ENCODE measurements around the gene ATG12.

ATG12 gene

GRCh38 chr5:115875447-115875846 lies 34.1 kb upstream of the ATG12 start:
- H3K27me3 ChIP-seq (ENCODE audit: insufficient read depth, poor library complexity, severe bottlenecking): no peaks in the 10 kb centered on the region
- peaks cover 12% of the 10 kb centered on the region for H3K36me3 ChIP-seq (ENCODE audit: low read depth)
- ATAC-seq (ENCODE audit: low read depth) (no peak), DNase-seq (ENCODE audit: low spot score) (no peak)
- H3K9me3 ChIP-seq (ENCODE audit: severe bottlenecking): no peaks in the 10 kb centered on the region
- no peak overlapping the region for H3K4me3 ChIP-seq (ENCODE audit: severe bottlenecking)
- no peak overlapping the region for H3K27ac ChIP-seq (ENCODE audit: poor library complexity, severe bottlenecking)
- H3K4me1 ChIP-seq (ENCODE audit: insufficient read depth, poor library complexity, severe bottlenecking): peaks cover 9% of the 10 kb centered on the region
- TF ChIP-seq CTCF (IDR thresholded peaks at IDR 0.05; ENCODE audit: poor library complexity, severe bottlenecking): no peak

DNA sequence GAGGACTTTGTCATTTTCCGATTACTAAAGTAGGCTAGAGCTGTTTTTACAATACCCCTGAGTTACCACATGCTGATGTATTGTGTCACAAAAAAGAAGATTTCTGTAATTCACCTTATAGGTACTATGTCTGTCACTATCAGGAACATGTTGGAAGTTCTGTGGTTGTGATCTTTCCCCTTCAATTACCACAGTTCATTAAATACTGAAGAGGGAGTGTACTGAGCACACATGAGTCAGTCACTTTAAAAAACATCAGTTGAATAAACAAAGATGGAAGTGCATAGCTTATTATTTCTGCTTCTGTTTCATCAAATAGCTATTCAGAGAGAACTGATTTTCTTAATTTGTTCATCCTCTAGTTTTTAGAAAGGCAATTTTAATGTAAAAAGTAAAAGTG lies 32.0 kb upstream of the ATG12 start:
- Histone ChIP-seq H3K9me3 (ENCODE audit: severe bottlenecking) (no peaks in the 10 kb centered on the region), H3K36me3 (ENCODE audit: low read depth) (peaks cover 21% of the 10 kb centered on the region), H3K27ac (ENCODE audit: poor library complexity, severe bottlenecking) (no peak overlapping the region), H3K4me1 (ENCODE audit: insufficient read depth, poor library complexity, severe bottlenecking) (peaks cover 9% of the 10 kb centered on the region), H3K4me3 (ENCODE audit: severe bottlenecking) (no peak overlapping the region), H3K27me3 (ENCODE audit: insufficient read depth, poor library complexity, severe bottlenecking) (no peaks in the 10 kb centered on the region)
- no peak for TF ChIP-seq CTCF (IDR thresholded peaks at IDR 0.05; ENCODE audit: poor library complexity, severe bottlenecking)
- DNase-seq (ENCODE audit: low spot score): no peak
- ATAC-seq (ENCODE audit: low read depth): peak; percentile 88

GRCh38 chr5:115872447-115872846 lies 31.1 kb upstream of the ATG12 start:
- DNase-seq (ENCODE audit: low spot score) (no peak), ATAC-seq (ENCODE audit: low read depth) (no peak)
- Histone ChIP-seq H3K4me3 (ENCODE audit: severe bottlenecking) (no peak overlapping the region), H3K36me3 (ENCODE audit: low read depth) (peaks cover 22% of the 10 kb centered on the region), H3K4me1 (ENCODE audit: insufficient read depth, poor library complexity, severe bottlenecking) (peaks cover 14% of the 10 kb centered on the region), H3K27me3 (ENCODE audit: insufficient read depth, poor library complexity, severe bottlenecking) (no peaks in the 10 kb centered on the region), H3K27ac (ENCODE audit: poor library complexity, severe bottlenecking) (no peak overlapping the region), H3K9me3 (ENCODE audit: severe bottlenecking) (no peaks in the 10 kb centered on the region)
- no peak for TF ChIP-seq CTCF (IDR thresholded peaks at IDR 0.05; ENCODE audit: poor library complexity, severe bottlenecking)

DNA sequence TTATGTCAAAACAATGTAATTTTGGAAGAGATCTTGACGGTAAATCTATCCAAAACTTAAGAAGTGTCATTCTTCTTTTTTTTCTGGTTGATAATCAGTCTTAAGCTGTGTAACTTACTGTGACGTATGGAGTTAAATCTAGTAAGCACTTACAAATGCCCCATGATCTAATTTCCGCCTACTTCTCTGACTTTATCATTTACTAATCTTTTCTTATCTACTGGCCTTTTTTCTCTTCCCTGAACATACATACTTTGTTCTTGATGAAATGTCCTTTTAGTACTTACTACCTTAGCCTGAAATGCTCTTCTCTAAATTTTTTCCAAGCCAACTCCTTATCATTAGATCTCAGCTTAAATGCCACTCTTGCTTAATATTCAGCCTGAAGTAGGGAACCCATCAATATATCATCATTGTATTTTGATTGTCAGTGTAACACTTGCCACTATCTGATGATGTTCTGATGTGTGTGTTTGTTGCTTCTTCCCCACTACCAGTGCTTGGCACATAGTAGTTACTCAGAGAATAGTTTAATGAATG lies 28.0 kb upstream of the ATG12 start:
- DNase-seq (ENCODE audit: low spot score) (no peak), ATAC-seq (ENCODE audit: low read depth) (no peak)
- Histone ChIP-seq H3K36me3 (ENCODE audit: low read depth) (peaks cover 22% of the 10 kb centered on the region), H3K27me3 (ENCODE audit: insufficient read depth, poor library complexity, severe bottlenecking) (no peaks in the 10 kb centered on the region), H3K27ac (ENCODE audit: poor library complexity, severe bottlenecking) (no peak overlapping the region), H3K9me3 (ENCODE audit: severe bottlenecking) (no peaks in the 10 kb centered on the region), H3K4me1 (ENCODE audit: insufficient read depth, poor library complexity, severe bottlenecking) (peaks cover 25% of the 10 kb centered on the region), H3K4me3 (ENCODE audit: severe bottlenecking) (no peak overlapping the region)
- no peak for TF ChIP-seq CTCF (IDR thresholded peaks at IDR 0.05; ENCODE audit: poor library complexity, severe bottlenecking)

DNA sequence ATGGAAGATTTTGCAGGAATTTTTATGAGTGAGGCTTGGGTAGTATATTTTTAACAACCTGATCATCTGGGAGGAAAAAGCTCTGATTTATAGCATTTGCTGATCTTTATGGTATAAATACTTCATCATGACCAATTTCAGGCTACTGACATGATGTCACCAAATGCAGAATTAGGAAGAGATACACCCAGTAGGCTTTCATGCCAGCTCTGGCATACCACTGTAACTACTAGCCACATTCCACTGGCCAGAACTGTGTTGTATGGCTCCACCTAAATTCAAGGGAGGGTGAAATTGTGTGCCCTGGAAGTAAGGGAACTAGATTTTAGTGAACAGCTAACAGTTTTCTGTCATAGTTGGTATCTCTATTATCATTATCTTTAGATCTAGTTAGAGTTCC lies 18.0 kb upstream of the ATG12 start:
- Histone ChIP-seq H3K27ac (ENCODE audit: poor library complexity, severe bottlenecking) (no peak overlapping the region), H3K9me3 (ENCODE audit: severe bottlenecking) (no peaks in the 10 kb centered on the region), H3K36me3 (ENCODE audit: low read depth) (no peaks in the 10 kb centered on the region), H3K27me3 (ENCODE audit: insufficient read depth, poor library complexity, severe bottlenecking) (no peaks in the 10 kb centered on the region), H3K4me3 (ENCODE audit: severe bottlenecking) (no peak overlapping the region), H3K4me1 (ENCODE audit: insufficient read depth, poor library complexity, severe bottlenecking) (peaks cover 19% of the 10 kb centered on the region)
- TF ChIP-seq CTCF (IDR thresholded peaks at IDR 0.05; ENCODE audit: poor library complexity, severe bottlenecking): no peak
- no peak for ATAC-seq (ENCODE audit: low read depth)
- DNase-seq (ENCODE audit: low spot score): no peak

All from RWPE2 (cell line).